K562 (cell line): ENCODE measurements around the gene ZFYVE26. TPM values are rescaled to one million over a fixed set of nuclear protein-coding genes. Genes with fewer than 3 reads are reported as not detected.

Source experiments
- ATAC-seq: fragments of 200-7000 bp; cut with Tn5 transposase; 3 replicates; pipeline ENCODE4 v1.9.1; 2020; ENCODE audit warnings: moderate library complexity
- BruUV-seq: library from RNA; stranded (reverse); fragments of 400-500 nt; replicated peaks from 2 replicates; lab custom pipeline; 2021; lab: Mats Ljungman, UMichigan
- CTCF ChIA-PET: fragments of 300-600 bp; formaldehyde crosslinking; extraction: SDS; loops from one replicate; lab custom pipeline; 2021; ENCODE audit warnings: low intra/inter-chr PET ratio; lab: Yijun Ruan, JAX
- POLR2A ChIA-PET: fragments of 300-600, 350-650 bp; sonication (Branson Sonifier 250); formaldehyde crosslinking; extraction: SDS; loops from one replicate; lab custom pipeline; 2021; ENCODE audit warnings: antibody characterized with exemption, inconsistent platforms; lab: Yijun Ruan, JAX
- DNase-seq, 4 experiments: peaks; one replicate each; pipeline versions ENCODE4 v3.0.0 to v3.0.0-alpha.2; 2011 to 2018; ENCODE audit warnings: low spot score in 3 of 4, mixed read lengths in 3 of 4; ENCODE audit errors: extremely low read depth in 1 of 4
- FAIRE-seq: peaks from 2 replicates; lab custom pipeline; 2011; peaks lifted over from hg19 to GRCh38; lab: Jason Lieb, UNC
- H2AFZ ChIP-seq: 2 replicates; pipeline ENCODE4 v1.6.0; 2011; ENCODE audit warnings: low read depth, low read length, control low read depth, inconsistent platforms
- H3K27ac ChIP-seq: fragments of 200-600 bp; 3 replicates; pipeline ENCODE4 v1.8.0; 2011; ENCODE audit warnings: low read depth, mild to moderate bottlenecking, control low read depth, inconsistent platforms, low read length, moderate library complexity, mixed read lengths; ENCODE audit errors: extremely low read depth
- H3K27me3 ChIP-seq, 2 experiments: fragments of 300-600 bp in 1 of 2; 2 replicates in 1 of 2; 3 replicates in 1 of 2; pipeline versions ENCODE4 v1.6.0 to v1.8.0; 2011; ENCODE audit warnings: inconsistent platforms in 2 of 2, low read length in 2 of 2, mild to moderate bottlenecking in 1 of 2, mixed read lengths in 1 of 2, moderate library complexity in 1 of 2; ENCODE audit not compliant: control insufficient read depth in 2 of 2, insufficient read depth in 2 of 2
- H3K36me3 ChIP-seq: fragments of 300-600 bp; 3 replicates; pipeline ENCODE4 v1.8.0; 2011; ENCODE audit warnings: mild to moderate bottlenecking, low read length, inconsistent platforms; ENCODE audit not compliant: control insufficient read depth, insufficient read depth
- H3K4me1 ChIP-seq, 2 experiments: fragments of 200-600 bp in 1 of 2; replicated peaks in 1 of 2; 2 replicates in 1 of 2; 3 replicates in 1 of 2; pipeline versions ENCODE4 v1.5.1 to v1.8.0; 2011; ENCODE audit warnings: inconsistent platforms in 2 of 2, low read length in 2 of 2, mild to moderate bottlenecking in 1 of 2, mixed read lengths in 1 of 2, moderate library complexity in 1 of 2; ENCODE audit not compliant: control insufficient read depth in 2 of 2, insufficient read depth in 2 of 2
- H3K4me2 ChIP-seq: 2 replicates; pipeline ENCODE4 v1.6.1; 2011; ENCODE audit warnings: low read length, control low read depth, inconsistent platforms, mixed read lengths; ENCODE audit not compliant: insufficient read depth
- H3K4me3 ChIP-seq: fragments of 200-600 bp; sonication (generic), shearing (Covaris generic); 2 replicates; pipeline ENCODE4 v1.5.1; 2016; ENCODE audit warnings: control low read depth, inconsistent platforms
- H3K79me2 ChIP-seq: fragments of 200-600 bp; 3 replicates; pipeline ENCODE4 v1.8.0; 2011; ENCODE audit warnings: low read length, inconsistent platforms; ENCODE audit not compliant: control insufficient read depth, insufficient read depth
- H3K9ac ChIP-seq, 2 experiments: 2 replicates each; pipeline versions ENCODE4 v1.6.0 to v1.6.1; 2011; ENCODE audit warnings: low read depth in 2 of 2, low read length in 2 of 2, control low read depth in 1 of 2, inconsistent platforms in 1 of 2, mild to moderate bottlenecking in 1 of 2, mixed read lengths in 1 of 2; ENCODE audit not compliant: insufficient read depth in 1 of 2
- H3K9me1 ChIP-seq: one replicate; pipeline ENCODE4 v1.6.0; 2011; ENCODE audit warnings: inconsistent platforms, mild to moderate bottlenecking, low read length, moderate library complexity; ENCODE audit not compliant: control insufficient read depth, insufficient read depth
- H3K9me3 ChIP-seq: replicated peaks from 2 replicates; pipeline ENCODE4 v1.5.1; 2011; ENCODE audit warnings: low read depth, low read length, inconsistent platforms; ENCODE audit not compliant: control insufficient read depth, insufficient read depth
- H4K20me1 ChIP-seq: replicated peaks from 2 replicates; pipeline ENCODE4 v1.6.1; 2011; ENCODE audit warnings: low read length, inconsistent platforms, mixed read lengths; ENCODE audit not compliant: control insufficient read depth, insufficient read depth
- ATF3 ChIP-seq, 2 experiments: fragments of 450-650 bp in 1 of 2; sonication (generic) in 1 of 2; formaldehyde crosslinking in 1 of 2; IDR thresholded peaks in 1 of 2; conservative IDR thresholded peaks in 1 of 2; 2 replicates each; pipeline versions ENCODE4 v1.6.1 to v1.8.1; 2016 to 2023; ENCODE audit warnings: mild to moderate bottlenecking in 2 of 2, moderate library complexity in 2 of 2, inconsistent platforms in 1 of 2, missing genetic modification reagents in 1 of 2
- BHLHE40 ChIP-seq: IDR thresholded peaks from 2 replicates; pipeline ENCODE4 v1.6.1; 2011; ENCODE audit warnings: low read length, improper control_type of control experiment
- DPF2 ChIP-seq: fragments of 450-650 bp; IDR thresholded peaks from 2 replicates; pipeline ENCODE4 v1.6.1; 2016
- FOXA3 ChIP-seq, 2 experiments: fragments of 450-650 bp in 1 of 2; sonication (generic) in 1 of 2; formaldehyde crosslinking; IDR thresholded peaks in 1 of 2; conservative IDR thresholded peaks in 1 of 2; 2 replicates each; pipeline versions ENCODE4 v1.4.0 to v1.8.0; 2020 to 2022; ENCODE audit warnings: mild to moderate bottlenecking in 2 of 2, missing genetic modification reagents in 1 of 2
- GATAD2A ChIP-seq: fragments of 450-650 bp; IDR thresholded peaks from 2 replicates; pipeline ENCODE4 v1.6.1; 2017
- GTF2A2 ChIP-seq: IDR thresholded peaks from 2 replicates; pipeline ENCODE4 v1.6.1; 2016; ENCODE audit warnings: mild to moderate bottlenecking, missing genetic modification characterization, missing compliant biosample characterization
- HMGN3 ChIP-seq: IDR thresholded peaks from 2 replicates; pipeline ENCODE4 v1.6.1; 2011; ENCODE audit warnings: borderline replicate concordance, low read depth, mild to moderate bottlenecking, mixed read lengths, low read length; ENCODE audit not compliant: insufficient read length; ENCODE audit errors: extremely low read depth
- MAFF ChIP-seq: IDR thresholded peaks from 2 replicates; pipeline ENCODE4 v1.6.1; 2012; ENCODE audit warnings: low read length, improper control_type of control experiment
- NR0B1 ChIP-seq: fragments of 450-650 bp; IDR thresholded peaks from one replicate; pipeline ENCODE4 v1.6.1; 2018; ENCODE audit warnings: mild to moderate bottlenecking, moderate library complexity; ENCODE audit not compliant: partially characterized antibody
- NRF1 ChIP-seq, 2 experiments: fragments of 450-650 bp; IDR thresholded peaks in 1 of 2; conservative IDR thresholded peaks in 1 of 2; 2 replicates each; pipeline ENCODE4 v1.6.1; 2014; ENCODE audit warnings: mild to moderate bottlenecking in 2 of 2
- SMARCB1 ChIP-seq: IDR thresholded peaks from 2 replicates; pipeline ENCODE4 v1.6.1; 2011; ENCODE audit warnings: improper control_type of control experiment, low read depth; ENCODE audit not compliant: insufficient read length
- TEAD4 ChIP-seq, 2 experiments: sonication (generic) in 1 of 2; formaldehyde crosslinking in 1 of 2; IDR thresholded peaks; 2 replicates each; pipeline versions ENCODE4 v1.6.1 to v1.8.0; 2012 to 2022; ENCODE audit warnings: borderline replicate concordance in 1 of 2, inconsistent platforms in 1 of 2, low read length in 1 of 2, mild to moderate bottlenecking in 1 of 2, missing genetic modification reagents in 1 of 2
- TFAM ChIP-seq: fragments of 250-450 bp; sonication (Bioruptor Pico); conservative IDR thresholded peaks from 2 replicates; pipeline ENCODE4 v1.5.0; 2021; ENCODE audit warnings: mild to moderate bottlenecking, moderate library complexity
- ZBTB33 ChIP-seq: sonication (generic); formaldehyde crosslinking; IDR thresholded peaks from 2 replicates; pipeline ENCODE4 v1.8.1; 2023; ENCODE audit warnings: mild to moderate bottlenecking, missing genetic modification reagents
- ZNF395 ChIP-seq: fragments of 200-800 bp; sonication (Bioruptor generic); IDR thresholded peaks from 2 replicates; pipeline ENCODE4 v1.6.1; 2017; ENCODE audit warnings: missing genetic modification characterization, missing compliant biosample characterization
- in situ Hi-C: fragments of 300-500 bp; cut with MboI; formaldehyde crosslinking; loops from 4 replicates; pipeline ENCODE4 v1.15.0; 2018; ENCODE audit warnings: inconsistent platforms, mixed read lengths
- intact Hi-C: fragments of 100-400 bp; cut with micrococcal nuclease; formaldehyde crosslinking; loops from 2 replicates; pipeline ENCODE4 v1.14.2; 2022
- polyA plus RNA-seq, 8 experiments: library from polyadenylated mRNA; depleted of rRNA in 4 of 8; stranded (reverse) in 5 of 8; unstranded in 3 of 8; fragments of >200 nt; fragmentation: Nextera tagmentation in 2 of 8; fragmentation: Illumina TruSeq in 1 of 8; extraction: Ambion mirVana in 2 of 8; extraction: Trizol in 1 of 8; gene quantifications; 2 replicates each; pipeline versions ENCODE4 v1.2.1 to v1.2.3, GENCODE V29; 2011 to 2014; ENCODE audit warnings: inconsistent platforms in 1 of 8, missing spikeins in 1 of 8
- total RNA-seq, 7 experiments: library from RNA; depleted of rRNA in 6 of 7; stranded (reverse); fragments of >200 nt in 6 of 7; fragmentation: Illumina TruSeq in 2 of 7; extraction: Trizol in 2 of 7; gene quantifications; 2 replicates each; pipeline versions ENCODE4 v1.2.1 to v1.2.3, GENCODE V29; 2011 to 2021; ENCODE audit warnings: low replicate concordance in 1 of 7

Gene ZFYVE26
- total and polyA plus RNA-seq, 9 of the 15 experiments (the other 6 are each of a cell fraction or from before 2014, with no cell fraction given), result 0.32 to 9.1 (median 5.9) TPM

- no peaks in the 10 kb centered on the region for H4K20me1 ChIP-seq
- H3K36me3 ChIP-seq, result no peaks in the 10 kb centered on the region
- no peaks in the 10 kb centered on the region for H3K9me1 ChIP-seq
- POLR2A ChIA-PET, result interaction anchor here (0.7 to 0.9 kb wide), 3 partner anchors 12 to 280 kb away, joined by 3 to 4 read pairs (median 3); no protein-coding TSS in a partner anchor
- H3K4me3 ChIP-seq, result no peak overlapping the region
- H3K27me3 ChIP-seq, result no peaks in the 10 kb centered on the region; a peak in 1 of 5 replicates
- intact Hi-C loops (no loop called here), in situ Hi-C loops (no loop called here)
- no peak for FAIRE-seq
- no peak overlapping the region for H3K9ac ChIP-seq
- no peak for ATAC-seq
- no peak overlapping the region for H2AFZ ChIP-seq
- no peak overlapping the region for H3K4me2 ChIP-seq
- no peaks in the 10 kb centered on the region for H3K9me3 ChIP-seq
- H3K27ac ChIP-seq, result no peak overlapping the region
- no TSS peak for BruUV-seq
- no peak for DNase-seq
- CTCF ChIA-PET, result no interaction called here
- H3K79me2 ChIP-seq, result no peaks in the 10 kb centered on the region
- H3K4me1 ChIP-seq, result peaks cover 0 to 5% of the 10 kb centered on the region in 2 experiments; a peak in 3 of 5 replicates
- TF ChIP-seq ZNF395 (CRISPR knock-in tag) (no peak), ATF3 (IDR thresholded peaks at IDR 0.05) (no peak), ATF3 (CRISPR knock-in tag; conservative IDR thresholded peaks at IDR 0.05) (no peak), GATAD2A (no peak), NRF1 (conservative IDR thresholded peaks at IDR 0.05 in 1 of 2, IDR thresholded peaks at IDR 0.05 in 1 of 2) (no peak), ZBTB33 (no peak), HMGN3 (no peak), BHLHE40 (no peak), FOXA3 (CRISPR knock-in tag; conservative IDR thresholded peaks at IDR 0.05 in 1 of 2, IDR thresholded peaks at IDR 0.05 in 1 of 2) (no peak), TEAD4 (IDR thresholded peaks at IDR 0.05; ENCODE audit: low read length) (no peak), TEAD4 (CRISPR knock-in tag; IDR thresholded peaks at IDR 0.05; ENCODE audit: borderline replicate concordance) (no peak), TFAM (CRISPR knock-in tag) (no peak), SMARCB1 (no peak), GTF2A2 (no peak), MAFF (no peak), NR0B1 (no peak), DPF2 (no peak)
These were observed 88.1 kb downstream of the ZFYVE26 start for GRCh38 chr14:67728258-67728657.
